Hepatocyte (in vitro differentiated cells): ENCODE data around the gene DGKQ.

Experiments
- EZH2 ChIP-seq: fragments of 200-600 bp; sonication (generic); IDR thresholded peaks from 2 replicates; pipeline ENCODE4 v1.6.1; 2016; ENCODE audit warnings: antibody characterized with exemption, mild to moderate bottlenecking, borderline replicate concordance
- EZH2phosphoT487 ChIP-seq: fragments of 200-600 bp; sonication (generic); IDR thresholded peaks from one replicate; pipeline ENCODE4 v1.6.1; 2018; ENCODE audit warnings: antibody characterized with exemption, mild to moderate bottlenecking, low read depth, moderate library complexity; ENCODE audit not compliant: unreplicated experiment, severe bottlenecking
- TF ChIP-seq, protein P1 (sequence below): fragments of 200-600 bp; sonication (generic); IDR thresholded peaks from 2 replicates; pipeline ENCODE4 v1.5.1; 2016; ENCODE audit warnings: antibody characterized with exemption, mild to moderate bottlenecking; ENCODE audit not compliant: poor library complexity

DNA sequence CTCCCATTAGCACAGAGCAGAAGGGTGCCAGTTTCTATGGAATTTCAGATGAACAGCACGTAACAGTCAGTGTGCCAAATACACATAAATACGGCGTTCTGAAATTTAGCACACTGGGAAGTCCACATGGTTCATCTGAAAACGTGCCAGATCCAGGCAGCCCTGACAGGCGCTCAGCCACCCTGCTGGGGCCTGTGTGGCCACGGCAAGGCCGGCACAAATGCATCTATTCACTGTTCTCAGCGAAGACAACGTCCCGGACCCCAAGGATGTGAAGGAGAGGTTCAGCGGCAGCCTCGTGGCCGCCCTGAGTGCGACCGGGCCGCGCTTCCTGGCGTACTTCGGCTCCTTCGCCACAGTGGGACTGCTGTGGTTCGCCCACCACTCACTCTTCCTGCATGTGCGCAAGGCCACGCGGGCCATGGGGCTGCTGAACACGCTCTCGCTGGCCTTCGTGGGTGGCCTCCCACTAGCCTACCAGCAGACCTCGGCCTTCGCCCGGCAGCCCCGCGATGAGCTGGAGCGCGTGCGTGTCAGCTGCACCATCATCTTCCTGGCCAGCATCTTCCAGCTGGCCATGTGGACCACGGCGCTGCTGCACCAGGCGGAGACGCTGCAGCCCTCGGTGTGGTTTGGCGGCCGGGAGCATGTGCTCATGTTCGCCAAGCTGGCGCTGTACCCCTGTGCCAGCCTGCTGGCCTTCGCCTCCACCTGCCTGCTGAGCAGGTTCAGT lies 15.6 kb downstream of the DGKQ start:
- TF ChIP-seq, protein P1, sequence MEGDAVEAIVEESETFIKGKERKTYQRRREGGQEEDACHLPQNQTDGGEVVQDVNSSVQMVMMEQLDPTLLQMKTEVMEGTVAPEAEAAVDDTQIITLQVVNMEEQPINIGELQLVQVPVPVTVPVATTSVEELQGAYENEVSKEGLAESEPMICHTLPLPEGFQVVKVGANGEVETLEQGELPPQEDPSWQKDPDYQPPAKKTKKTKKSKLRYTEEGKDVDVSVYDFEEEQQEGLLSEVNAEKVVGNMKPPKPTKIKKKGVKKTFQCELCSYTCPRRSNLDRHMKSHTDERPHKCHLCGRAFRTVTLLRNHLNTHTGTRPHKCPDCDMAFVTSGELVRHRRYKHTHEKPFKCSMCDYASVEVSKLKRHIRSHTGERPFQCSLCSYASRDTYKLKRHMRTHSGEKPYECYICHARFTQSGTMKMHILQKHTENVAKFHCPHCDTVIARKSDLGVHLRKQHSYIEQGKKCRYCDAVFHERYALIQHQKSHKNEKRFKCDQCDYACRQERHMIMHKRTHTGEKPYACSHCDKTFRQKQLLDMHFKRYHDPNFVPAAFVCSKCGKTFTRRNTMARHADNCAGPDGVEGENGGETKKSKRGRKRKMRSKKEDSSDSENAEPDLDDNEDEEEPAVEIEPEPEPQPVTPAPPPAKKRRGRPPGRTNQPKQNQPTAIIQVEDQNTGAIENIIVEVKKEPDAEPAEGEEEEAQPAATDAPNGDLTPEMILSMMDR, result no peak
- TF ChIP-seq EZH2 (no peak), EZH2phosphoT487 (no peak)
